Endometrial microvascular endothelial cells (primary cell): ENCODE results near the gene ERMP1. TPM values are rescaled to one million over a fixed set of nuclear protein-coding genes. Genes with fewer than 3 reads are reported as not detected.
"Not testable (repeated sequence)": the region's sequence is repeated elsewhere in the genome, so short reads cannot be mapped to it uniquely, and the experiment has no call there.

Source experiments
- in situ Hi-C: cut with HindIII; loops from 2 replicates; pipeline ENCODE4 v1.10.0; 2017; ENCODE audit warnings: low sequenced_read_pairs, low pct_unique_long_range_greater_than_20kb; ENCODE audit errors: inconsistent ontology term
- total RNA-seq: library from RNA; depleted of rRNA; stranded (reverse); fragments of >200 nt; gene quantifications from one replicate; pipeline ENCODE4 v1.2.3, GENCODE V29; 2015; ENCODE audit errors: inconsistent ontology term

Gene ERMP1, protein sequence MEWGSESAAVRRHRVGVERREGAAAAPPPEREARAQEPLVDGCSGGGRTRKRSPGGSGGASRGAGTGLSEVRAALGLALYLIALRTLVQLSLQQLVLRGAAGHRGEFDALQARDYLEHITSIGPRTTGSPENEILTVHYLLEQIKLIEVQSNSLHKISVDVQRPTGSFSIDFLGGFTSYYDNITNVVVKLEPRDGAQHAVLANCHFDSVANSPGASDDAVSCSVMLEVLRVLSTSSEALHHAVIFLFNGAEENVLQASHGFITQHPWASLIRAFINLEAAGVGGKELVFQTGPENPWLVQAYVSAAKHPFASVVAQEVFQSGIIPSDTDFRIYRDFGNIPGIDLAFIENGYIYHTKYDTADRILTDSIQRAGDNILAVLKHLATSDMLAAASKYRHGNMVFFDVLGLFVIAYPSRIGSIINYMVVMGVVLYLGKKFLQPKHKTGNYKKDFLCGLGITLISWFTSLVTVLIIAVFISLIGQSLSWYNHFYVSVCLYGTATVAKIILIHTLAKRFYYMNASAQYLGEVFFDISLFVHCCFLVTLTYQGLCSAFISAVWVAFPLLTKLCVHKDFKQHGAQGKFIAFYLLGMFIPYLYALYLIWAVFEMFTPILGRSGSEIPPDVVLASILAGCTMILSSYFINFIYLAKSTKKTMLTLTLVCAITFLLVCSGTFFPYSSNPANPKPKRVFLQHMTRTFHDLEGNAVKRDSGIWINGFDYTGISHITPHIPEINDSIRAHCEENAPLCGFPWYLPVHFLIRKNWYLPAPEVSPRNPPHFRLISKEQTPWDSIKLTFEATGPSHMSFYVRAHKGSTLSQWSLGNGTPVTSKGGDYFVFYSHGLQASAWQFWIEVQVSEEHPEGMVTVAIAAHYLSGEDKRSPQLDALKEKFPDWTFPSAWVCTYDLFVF
- total RNA-seq = 36.7 TPM

DNA sequence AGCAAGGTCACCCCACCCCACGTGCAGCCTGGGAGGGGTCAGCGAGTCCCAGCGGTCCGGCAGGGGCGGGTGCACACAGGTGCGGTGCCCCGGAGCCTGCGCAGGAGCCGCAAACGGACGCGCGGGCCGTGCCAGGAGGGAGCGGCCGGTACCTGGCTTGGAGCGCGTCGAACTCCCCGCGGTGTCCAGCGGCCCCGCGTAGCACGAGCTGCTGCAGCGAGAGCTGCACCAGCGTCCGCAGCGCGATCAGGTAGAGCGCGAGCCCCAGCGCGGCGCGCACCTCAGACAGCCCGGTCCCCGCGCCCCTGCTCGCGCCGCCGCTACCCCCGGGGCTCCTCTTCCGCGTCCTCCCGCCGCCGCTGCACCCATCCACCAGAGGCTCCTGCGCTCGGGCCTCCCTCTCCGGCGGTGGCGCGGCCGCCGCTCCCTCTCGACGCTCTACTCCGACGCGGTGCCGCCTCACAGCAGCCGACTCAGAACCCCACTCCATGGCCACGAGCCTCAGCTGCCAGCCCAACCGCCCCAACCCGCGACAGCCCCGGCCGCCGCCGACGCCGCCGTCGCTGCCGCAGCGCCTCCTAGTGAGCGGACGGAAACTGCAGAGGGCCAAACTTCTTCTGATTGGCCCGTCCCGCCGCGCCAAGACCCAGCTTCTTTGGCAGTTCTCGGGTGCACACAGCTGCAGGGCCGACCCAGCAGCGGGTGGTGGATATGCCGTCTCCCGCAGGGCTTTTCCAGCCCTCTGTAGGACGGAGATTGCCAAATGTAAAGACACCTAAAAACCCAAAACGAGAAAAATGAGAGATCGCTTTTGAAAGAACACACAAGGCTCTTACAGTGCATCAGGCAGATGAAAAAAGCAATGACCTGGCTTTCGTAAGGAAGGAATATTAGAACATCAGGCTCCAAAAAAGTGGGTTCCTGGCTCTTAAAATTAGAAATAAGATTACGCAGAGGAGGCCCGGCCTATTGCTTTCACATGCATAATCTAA lies at the start of gene ERMP1:
Gene ERMP1 (minus strand): TSS at position 580 of the 992 bp plus-strand sequence. CDS start 90 bp downstream, at position 490.
- in situ Hi-C loops = no loop called here

DNA sequence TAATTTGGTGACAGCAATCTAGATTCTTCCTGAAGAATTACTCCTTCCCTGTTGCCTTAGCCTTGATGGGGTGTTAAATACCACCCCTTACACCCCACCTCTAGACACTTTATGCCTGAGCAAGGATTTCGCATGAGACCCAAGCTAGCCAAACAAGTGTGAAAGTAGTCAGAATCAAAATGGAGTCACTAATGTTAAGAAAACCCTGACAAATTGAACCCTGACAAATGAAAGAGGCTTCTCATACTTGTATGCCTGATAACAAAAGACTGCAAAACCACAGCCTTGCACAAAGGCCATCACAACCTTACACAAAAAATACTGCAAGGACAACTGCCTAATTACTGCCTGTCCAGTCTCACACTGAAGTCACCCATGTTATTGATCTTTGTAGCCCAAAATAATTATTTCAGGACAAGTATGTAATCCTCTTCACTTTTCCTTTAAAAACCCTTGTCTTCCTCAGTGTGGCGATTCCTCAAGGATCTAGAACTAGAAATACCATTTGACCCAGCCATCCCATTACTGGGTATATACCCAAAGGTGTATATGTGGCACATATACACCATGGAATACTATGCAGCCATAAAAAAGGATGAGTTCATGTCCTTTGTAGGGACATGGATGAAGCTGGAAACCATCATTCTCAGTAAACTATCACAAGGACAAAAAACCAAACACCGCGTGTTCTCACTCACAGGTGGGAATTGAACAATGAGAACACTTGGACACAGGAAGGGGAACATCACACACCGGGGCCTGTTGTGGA lies 49.5 kb upstream of the ERMP1 start:
- in situ Hi-C loops = not testable (repeated sequence)

DNA sequence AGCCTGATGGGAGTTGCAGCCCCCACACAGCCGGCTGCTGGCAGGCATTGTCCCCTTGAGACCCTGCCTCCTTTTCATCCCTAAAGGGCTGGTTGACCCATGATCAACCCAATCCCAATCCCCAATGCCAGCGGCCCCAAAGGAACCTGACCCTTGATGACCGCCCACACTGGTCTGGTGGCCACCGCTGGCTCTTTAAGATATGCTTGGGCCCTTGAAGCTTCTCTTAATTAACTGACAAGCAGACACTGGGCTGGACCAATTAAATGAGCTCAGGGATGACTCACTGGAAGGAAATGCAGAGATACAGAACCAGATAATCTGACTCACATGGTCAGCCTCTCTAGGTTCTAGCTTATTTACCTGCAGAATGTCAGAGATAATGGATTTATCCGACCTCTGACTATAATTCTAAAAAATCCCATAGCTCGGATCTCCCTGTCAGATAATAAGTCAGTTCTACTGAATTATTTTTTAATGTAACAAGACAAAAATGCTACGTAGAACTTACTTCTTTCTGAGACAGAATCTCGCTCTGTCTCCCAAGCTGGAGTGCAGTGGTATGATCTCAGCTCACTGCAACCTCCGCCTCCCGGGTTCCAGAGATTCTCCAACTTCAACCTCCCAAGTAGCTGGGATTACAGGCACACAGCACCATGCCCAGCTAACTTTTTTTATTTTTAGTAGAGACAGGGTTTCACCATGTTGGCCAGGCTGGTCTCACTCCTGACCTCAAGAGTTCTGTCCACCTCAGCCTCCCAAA lies 46.7 kb upstream of the ERMP1 start:
- in situ Hi-C loops = no loop called here

DNA sequence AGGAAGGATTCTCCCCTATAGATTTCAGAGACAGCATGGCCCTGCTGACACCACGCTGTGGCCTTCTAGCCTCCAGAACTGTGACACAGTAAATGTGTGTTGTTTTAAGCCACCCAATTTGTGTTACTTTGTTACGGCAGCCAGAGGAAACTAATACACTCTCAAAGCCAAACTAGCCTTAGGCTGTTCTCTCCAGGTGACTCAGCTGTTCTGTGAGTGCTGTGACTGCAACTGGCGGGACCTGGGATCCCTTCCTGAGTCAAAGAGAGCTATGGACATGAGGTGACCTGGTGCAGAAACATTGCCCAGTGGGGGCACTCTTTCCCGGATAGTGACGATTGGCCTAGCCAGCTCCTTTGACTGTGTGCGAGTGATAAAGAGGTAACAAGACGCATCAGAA lies 43.8 kb upstream of the ERMP1 start:
- in situ Hi-C loops = no loop called here

DNA sequence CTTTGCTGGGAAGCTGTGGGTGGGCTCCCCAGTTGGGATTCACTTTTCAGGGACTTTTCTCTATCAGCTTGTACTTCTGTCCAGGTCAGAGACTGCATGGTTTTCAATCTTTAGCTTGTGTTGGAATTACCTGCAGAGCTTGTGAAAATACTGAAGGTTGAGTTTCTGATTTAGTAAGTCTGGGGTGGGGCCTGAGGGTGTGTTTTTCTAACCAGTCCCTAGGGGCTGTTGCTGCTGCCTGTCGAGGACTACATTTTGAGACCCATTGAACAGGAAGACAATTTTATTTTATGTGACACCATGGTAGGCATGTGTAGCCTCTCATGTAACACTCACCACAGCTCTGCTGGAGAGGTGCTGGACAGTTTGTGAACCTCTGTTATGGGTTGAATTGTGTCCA lies 43.1 kb upstream of the ERMP1 start:
- in situ Hi-C loops = no loop called here

DNA sequence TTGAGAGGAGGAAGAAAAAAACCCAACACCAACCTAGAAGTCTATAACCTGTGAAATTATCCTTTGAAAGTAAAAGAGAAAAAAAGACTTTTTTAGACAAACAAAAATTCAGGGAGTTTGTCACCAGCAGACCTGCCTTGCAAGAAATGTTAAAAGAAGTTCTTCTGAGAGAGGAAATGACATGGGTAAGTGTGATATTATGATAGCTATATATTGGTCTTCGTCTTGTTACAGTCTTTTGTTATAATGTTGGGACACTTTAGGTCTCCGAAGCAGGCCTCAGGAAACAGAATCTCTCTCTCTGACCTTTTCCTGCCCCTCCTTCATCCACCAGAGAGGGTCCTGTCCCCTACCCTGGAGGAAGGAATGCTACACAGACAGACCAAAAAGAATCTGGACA lies 41.1 kb upstream of the ERMP1 start:
- in situ Hi-C loops = no loop called here

DNA sequence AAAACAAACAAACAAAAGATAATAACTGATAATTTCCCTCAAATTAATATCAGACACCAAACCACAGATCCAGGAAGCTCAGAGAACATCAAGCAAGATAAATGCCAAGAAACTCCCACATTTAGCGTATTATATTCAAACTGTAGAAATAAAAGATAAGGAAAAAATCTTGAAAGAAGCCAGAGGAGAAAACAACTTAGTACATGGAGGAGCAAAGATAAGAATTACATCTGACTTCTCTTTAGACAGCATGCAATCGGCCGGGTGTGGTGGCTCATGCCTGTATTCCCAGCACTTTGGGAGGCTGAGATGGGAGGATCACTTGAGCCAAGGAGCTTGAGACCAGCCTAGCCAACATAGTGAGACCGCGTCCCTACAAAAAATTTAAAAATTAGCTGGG lies 40.5 kb upstream of the ERMP1 start:
- in situ Hi-C loops = no loop called here

DNA sequence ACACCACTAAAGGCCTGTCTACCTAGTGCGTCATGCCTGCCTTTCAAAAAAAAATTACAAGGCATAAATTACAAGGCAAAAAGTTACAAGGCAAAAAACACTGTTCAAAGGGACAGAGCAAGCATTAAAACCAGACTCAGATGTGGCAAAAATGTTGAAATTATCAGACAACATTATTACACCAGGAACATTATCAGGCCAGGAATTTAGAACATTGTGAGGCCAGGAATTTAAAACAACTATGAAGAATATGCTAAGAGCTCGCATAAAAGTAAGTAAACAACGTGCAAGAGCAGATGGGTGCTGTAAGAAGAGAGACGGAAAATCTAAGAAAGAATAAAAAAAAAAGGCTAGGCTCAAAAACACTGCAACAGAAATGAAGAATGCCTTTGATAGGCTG lies 39.6 kb upstream of the ERMP1 start:
- in situ Hi-C loops = no loop called here

DNA sequence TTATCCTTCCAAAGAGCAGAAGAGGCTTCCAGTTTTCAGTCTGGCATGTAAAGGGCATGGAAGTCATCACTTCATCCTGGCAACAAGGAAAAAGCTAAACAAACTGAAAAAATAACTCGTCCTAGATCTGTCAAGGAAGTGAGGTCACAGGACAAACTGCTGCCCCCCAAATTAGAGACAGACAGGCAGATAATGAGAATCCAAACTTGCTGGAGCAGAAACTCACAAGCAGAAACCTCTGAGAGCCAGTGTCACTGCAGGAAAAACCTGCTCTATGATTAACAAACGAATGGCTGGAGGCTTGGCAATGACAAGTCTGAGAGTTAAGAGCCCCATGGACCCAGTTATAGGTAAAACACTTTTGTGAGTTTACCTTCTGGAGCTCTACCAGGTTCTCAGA lies 38.9 kb upstream of the ERMP1 start:
- in situ Hi-C loops = no loop called here

DNA sequence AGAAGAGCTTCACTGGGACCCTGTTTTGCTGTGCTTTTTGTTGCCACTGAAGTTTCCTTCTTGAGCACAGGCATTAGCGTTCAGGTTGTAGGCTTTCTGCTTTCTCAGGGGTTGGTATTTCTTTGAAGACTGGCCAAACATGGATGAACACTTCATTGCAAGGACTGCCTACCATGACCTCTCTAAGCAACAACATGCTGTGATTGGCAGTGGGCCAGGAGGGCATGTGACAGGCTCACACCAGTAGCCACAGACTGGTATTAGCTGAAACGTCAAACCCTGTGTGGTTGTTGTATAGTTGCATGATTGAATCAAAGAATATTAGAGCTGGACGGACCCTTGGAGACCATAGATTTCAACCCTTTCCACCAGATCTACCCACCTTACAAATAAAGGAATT lies 37.8 kb upstream of the ERMP1 start:
- in situ Hi-C loops = no loop called here

DNA sequence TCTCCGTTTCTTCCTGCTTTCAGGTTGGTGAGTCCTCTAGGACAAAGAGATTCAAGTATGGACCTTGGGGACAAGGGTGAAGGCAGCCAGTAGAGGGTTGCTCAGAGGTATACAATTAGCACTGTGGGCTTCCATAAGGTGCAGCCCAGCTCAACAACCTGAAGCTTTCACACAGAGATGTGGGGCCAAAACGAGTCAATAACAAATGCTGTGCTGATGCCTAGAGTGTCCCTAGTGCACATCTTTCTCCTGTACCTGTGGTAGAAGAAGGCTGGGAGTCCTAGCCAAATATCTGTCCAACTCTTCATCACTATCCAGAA lies 37.1 kb upstream of the ERMP1 start:
- in situ Hi-C loops = no loop called here

DNA sequence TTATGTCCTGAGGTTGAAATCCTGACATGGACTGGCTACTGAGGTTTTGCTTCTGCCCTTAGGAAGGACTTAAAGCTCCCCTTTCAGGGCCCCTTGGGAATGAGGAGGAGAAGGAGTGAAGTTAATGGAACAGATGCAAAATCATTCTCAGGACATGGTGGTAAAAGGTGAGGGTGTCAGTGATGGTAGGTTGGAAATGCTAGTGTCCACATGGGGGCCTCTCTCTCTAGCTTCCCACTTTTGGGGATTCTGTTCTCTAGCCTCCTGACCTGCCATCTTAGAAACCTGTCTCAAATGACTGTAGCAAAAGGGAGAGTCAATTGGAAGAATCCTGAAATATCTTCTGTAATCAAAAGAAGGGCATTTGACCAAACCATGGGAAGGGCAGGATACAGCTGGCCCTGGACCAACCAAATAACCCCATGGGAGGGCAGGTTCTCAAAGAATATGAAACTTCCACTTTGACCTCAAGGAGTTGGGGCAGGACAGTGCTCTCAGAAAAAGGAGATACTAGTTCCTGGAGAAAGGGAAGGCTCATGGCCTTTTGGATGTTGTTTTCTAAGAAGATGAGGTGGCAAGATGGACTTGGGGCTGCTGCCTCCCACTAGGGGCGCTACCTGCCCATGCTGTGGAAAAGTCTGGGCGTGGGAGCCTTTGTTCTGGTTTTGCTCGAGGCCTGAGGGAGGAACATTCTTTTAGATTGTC lies 36.5 kb upstream of the ERMP1 start:
- in situ Hi-C loops = no loop called here

DNA sequence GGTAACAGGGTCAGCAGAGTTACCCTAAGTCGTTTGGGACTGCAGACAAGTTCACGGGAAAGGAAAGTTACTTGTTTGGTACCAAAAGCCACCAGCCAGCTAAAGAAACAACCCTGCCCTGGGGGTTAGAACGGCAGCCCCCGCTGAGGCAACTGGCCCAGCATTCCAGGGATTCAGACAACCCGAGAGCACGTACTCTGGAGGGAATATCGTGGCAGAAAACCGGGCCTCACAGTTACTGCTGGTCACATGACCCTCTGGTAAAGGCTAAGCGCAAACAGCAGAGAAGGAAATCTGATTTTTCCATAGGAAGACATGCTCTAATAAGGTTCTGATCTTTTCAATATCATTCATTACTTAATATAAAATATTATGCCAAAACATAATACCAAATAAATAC lies 35.3 kb upstream of the ERMP1 start:
- in situ Hi-C loops = no loop called here

DNA sequence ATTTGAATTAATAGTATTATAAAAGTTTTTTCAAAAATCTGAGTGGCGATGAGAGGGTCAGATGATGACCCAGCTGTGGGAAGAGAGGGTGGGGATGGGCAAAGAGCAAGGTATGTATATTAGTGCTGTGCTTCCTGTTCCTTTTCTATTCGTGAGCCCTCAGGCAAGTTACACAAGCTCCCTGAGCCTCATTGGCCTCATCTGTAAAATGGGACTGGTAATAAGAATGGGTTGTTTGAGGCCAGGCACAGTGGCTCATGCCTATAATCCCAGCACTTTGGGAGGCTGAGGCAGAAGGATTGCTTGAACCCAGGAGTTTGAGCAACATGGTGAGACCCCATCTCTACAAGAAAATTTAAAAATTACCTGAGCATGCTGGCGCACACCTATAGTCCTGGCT lies 33.8 kb upstream of the ERMP1 start:
- in situ Hi-C loops = no loop called here

DNA sequence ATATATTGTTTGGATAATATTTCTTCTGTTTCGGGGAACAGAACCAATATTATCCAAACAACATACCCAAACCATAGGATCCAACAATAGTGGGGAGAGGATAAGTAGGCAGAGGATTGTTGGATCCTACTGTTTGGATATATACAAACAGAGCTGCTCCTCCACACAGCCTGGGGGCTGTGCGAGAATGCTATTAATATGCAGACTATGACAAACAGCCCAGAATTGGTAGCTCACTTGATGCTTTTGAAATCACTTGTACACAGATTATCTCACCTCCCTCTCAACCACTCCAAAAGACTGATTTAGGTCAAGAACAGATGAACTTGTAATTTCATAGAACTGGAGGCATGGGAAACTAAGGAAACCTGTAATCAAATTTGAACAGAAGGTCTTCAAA lies 33.4 kb upstream of the ERMP1 start:
- in situ Hi-C loops = no loop called here

DNA sequence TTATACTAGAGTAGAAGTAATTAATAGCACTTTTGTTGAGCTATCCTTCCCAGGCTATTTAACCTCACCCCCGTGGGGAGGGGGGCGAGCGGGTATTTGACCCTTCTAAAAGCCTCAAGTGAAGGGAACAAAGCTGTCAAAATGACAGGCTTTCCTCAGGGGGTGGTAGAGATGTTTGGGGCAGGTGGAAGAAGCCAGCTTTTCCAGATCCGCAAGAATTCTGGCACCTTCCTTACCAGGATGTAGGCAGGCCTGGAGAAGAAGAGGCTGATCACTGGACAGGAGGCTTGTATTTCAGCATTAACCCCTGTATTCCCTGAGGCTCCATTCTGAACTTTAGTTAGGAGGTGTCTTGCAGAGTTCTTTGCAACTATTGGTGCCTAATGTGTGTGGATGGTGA lies 31.5 kb upstream of the ERMP1 start:
- in situ Hi-C loops = no loop called here

DNA sequence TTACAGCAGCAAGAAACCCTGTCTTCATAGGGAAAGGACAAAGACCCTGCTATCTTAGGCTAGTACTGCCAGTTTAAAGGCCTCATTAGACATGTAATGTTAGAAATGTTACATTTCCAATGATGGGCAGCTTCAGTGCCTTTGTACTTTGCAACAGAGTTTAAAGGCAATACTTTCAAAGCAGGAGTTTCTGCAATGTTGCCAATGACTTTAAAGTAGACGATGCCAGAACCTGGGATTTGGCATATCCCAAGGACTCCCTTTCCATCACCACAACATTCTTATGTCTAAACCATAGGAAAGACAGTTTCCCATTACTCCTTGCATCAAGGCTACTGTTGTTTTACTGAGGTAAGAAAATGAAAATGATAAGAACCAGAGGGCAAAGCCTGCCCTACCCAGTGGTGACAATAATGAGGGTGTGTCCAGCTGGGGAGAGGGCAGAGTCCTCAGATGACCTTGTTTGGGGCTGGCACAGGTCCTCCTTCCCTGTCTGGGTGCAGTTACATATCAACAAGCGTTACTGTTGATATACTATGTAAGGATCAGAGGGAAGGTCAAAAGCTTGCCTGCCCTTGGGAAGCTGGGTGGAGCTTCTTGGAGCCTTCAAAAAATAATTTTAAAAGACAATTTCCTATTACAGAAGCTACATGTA lies 30.3 kb upstream of the ERMP1 start:
- in situ Hi-C loops = no loop called here
